Endothelial cell of umbilical vein (primary cell): Measurements from ENCODE around the gene BRWD1. TPM values are rescaled to one million over a fixed set of nuclear protein-coding genes. Genes with fewer than 3 reads are reported as not detected.

Experiments used
- BruUV-seq: library from RNA; stranded (reverse); fragments of 400-500 nt; replicated peaks from 2 replicates; lab custom pipeline; 2021; lab: Mats Ljungman, UMichigan
- CTCF ChIA-PET: fragments of 300-600, 350-600 bp; sonication (Branson Sonifier 250); formaldehyde crosslinking; loops from one replicate; lab custom pipeline; 2021; ENCODE audit warnings: antibody characterized with exemption, inconsistent platforms; lab: Charles Lee
- POLR2A ChIA-PET: fragments of 300-600, 350-600 bp; sonication (Branson Sonifier 250); formaldehyde crosslinking; loops from one replicate; lab custom pipeline; 2021; ENCODE audit warnings: antibody characterized with exemption, inconsistent platforms; lab: Charles Lee
- DNase-seq: peaks from one replicate; pipeline ENCODE4 v3.0.0-alpha.2; 2011; ENCODE audit warnings: low read depth, low spot score
- FAIRE-seq: peaks from 2 replicates; lab custom pipeline; 2011; peaks lifted over from hg19 to GRCh38; lab: Jason Lieb, UNC
- H2AFZ ChIP-seq: 2 replicates; pipeline ENCODE4 v1.6.0; 2012; ENCODE audit warnings: low read depth, low read length, control low read depth, inconsistent platforms
- H3K27ac ChIP-seq: 2 replicates; pipeline ENCODE4 v1.5.1; 2011; ENCODE audit warnings: low read depth, mild to moderate bottlenecking, control low read depth, low read length, moderate library complexity; ENCODE audit not compliant: insufficient read depth
- H3K27me3 ChIP-seq, 2 experiments: 2 replicates each; pipeline versions ENCODE4 v1.6.0 to v1.6.1; 2011; ENCODE audit warnings: low read length in 2 of 2, mixed read lengths in 1 of 2; ENCODE audit not compliant: control insufficient read depth in 2 of 2, insufficient read depth in 2 of 2
- H3K36me3 ChIP-seq, 2 experiments: 2 replicates in 1 of 2; 3 replicates in 1 of 2; pipeline ENCODE4 v1.5.1; 2011; ENCODE audit warnings: low read length in 2 of 2, mild to moderate bottlenecking in 1 of 2, moderate library complexity in 1 of 2; ENCODE audit not compliant: control insufficient read depth in 2 of 2, insufficient read depth in 2 of 2; ENCODE audit errors: extremely low read depth in 1 of 2
- H3K4me1 ChIP-seq: 3 replicates; pipeline ENCODE4 v1.5.1; 2011; ENCODE audit warnings: mild to moderate bottlenecking, low read length; ENCODE audit not compliant: control insufficient read depth, insufficient read depth; ENCODE audit errors: extremely low read depth
- H3K4me2 ChIP-seq: 2 replicates; pipeline ENCODE4 v1.6.1; 2011; ENCODE audit warnings: low read length, control low read depth, mixed read lengths; ENCODE audit not compliant: insufficient read depth
- H3K4me3 ChIP-seq, 3 experiments: fragments of 200-600 bp in 1 of 3; sonication (generic), shearing (Covaris generic) in 1 of 3; replicated peaks in 1 of 3; 2 replicates each; pipeline ENCODE4 v1.5.1; 2011 to 2016; ENCODE audit warnings: control low read depth in 3 of 3, low read length in 3 of 3, mild to moderate bottlenecking in 2 of 3, inconsistent platforms in 1 of 3, low read depth in 1 of 3, moderate library complexity in 1 of 3; ENCODE audit not compliant: insufficient read depth in 1 of 3
- H3K79me2 ChIP-seq: 2 replicates; pipeline ENCODE4 v1.6.0; 2012; ENCODE audit warnings: low read length, inconsistent platforms; ENCODE audit not compliant: control insufficient read depth, insufficient read depth
- H3K9ac ChIP-seq: replicated peaks from 2 replicates; pipeline ENCODE3; 2011; ENCODE audit warnings: low read length, control low read depth; ENCODE audit not compliant: insufficient read depth; ENCODE audit errors: extremely low read depth
- H3K9me1 ChIP-seq: replicated peaks from 3 replicates; pipeline ENCODE4 v1.6.0; 2011; ENCODE audit warnings: mild to moderate bottlenecking, low read length; ENCODE audit not compliant: control insufficient read depth, insufficient read depth; ENCODE audit errors: extremely low read depth
- H3K9me3 ChIP-seq: replicated peaks from 2 replicates; pipeline ENCODE4 v1.5.1; 2012; ENCODE audit warnings: low read length, inconsistent platforms; ENCODE audit not compliant: control insufficient read depth, insufficient read depth
- H4K20me1 ChIP-seq: replicated peaks from 2 replicates; pipeline ENCODE3; 2011; ENCODE audit warnings: mild to moderate bottlenecking, low read length; ENCODE audit not compliant: control insufficient read depth, insufficient read depth; ENCODE audit errors: extremely low read depth
- EZH2 ChIP-seq: IDR thresholded peaks from 2 replicates; pipeline ENCODE4 v1.6.1; 2012; ENCODE audit warnings: borderline replicate concordance, low read depth, mild to moderate bottlenecking, moderate library complexity, low read length, inconsistent platforms; ENCODE audit not compliant: severe bottlenecking
- FOS ChIP-seq: IDR thresholded peaks from 2 replicates; pipeline ENCODE4 v1.6.1; 2011; ENCODE audit warnings: mild to moderate bottlenecking, low read length, moderate library complexity, borderline replicate concordance; ENCODE audit not compliant: insufficient read depth
- GATA2 ChIP-seq: IDR thresholded peaks from 2 replicates; pipeline ENCODE4 v1.7.0; 2011; ENCODE audit warnings: low read depth, mild to moderate bottlenecking, moderate library complexity, mixed read lengths, low read length; ENCODE audit not compliant: insufficient read length, insufficient read depth
- JUN ChIP-seq: IDR thresholded peaks from 2 replicates; pipeline ENCODE4 v1.6.1; 2011; ENCODE audit warnings: borderline replicate concordance, low read depth; ENCODE audit not compliant: insufficient read length, insufficient read depth
- MYC ChIP-seq: IDR thresholded peaks from one replicate; pipeline ENCODE4 v1.6.1; 2011; ENCODE audit warnings: mild to moderate bottlenecking, low read depth, low read length
- POLR2A ChIP-seq: IDR thresholded peaks from 2 replicates; pipeline ENCODE4 v1.6.1; 2012; ENCODE audit warnings: low read depth, mild to moderate bottlenecking, control low read depth, low read length
- POLR2AphosphoS5 ChIP-seq: IDR thresholded peaks from 2 replicates; pipeline ENCODE4 v1.6.1; 2012; ENCODE audit warnings: low read depth, mild to moderate bottlenecking, control low read depth, low read length, moderate library complexity; ENCODE audit not compliant: insufficient read depth
- dilution Hi-C: fragments of 300-500 bp; cut with MboI; formaldehyde crosslinking; loops from one replicate; pipeline ENCODE4 v1.15.0; 2019; ENCODE audit warnings: low sequenced_read_pairs; ENCODE audit not compliant: extremely low pct_ligation_motif_present
- intact Hi-C: fragments of 100-400 bp; cut with micrococcal nuclease; formaldehyde crosslinking; loops from one replicate; pipeline ENCODE4 v1.10.0; 2022
- polyA plus RNA-seq, 4 experiments: library from polyadenylated mRNA; depleted of rRNA in 3 of 4; stranded (reverse) in 3 of 4; unstranded in 1 of 4; fragments of >200 nt; gene quantifications; 2 replicates each; pipeline versions ENCODE4 v1.2.1 to v1.2.3, GENCODE V29; 2011 to 2012; ENCODE audit warnings: missing spikeins in 1 of 4
- total RNA-seq: library from RNA; stranded (reverse); gene quantifications from 2 replicates; pipeline ENCODE4 v1.2.3, GENCODE V29; 2021
- TF ChIP-seq, protein P1 (sequence below), 2 donors: IDR thresholded peaks; 1 replicate in 1 of 2; 2 replicates in 1 of 2; pipeline ENCODE4 v1.5.1; 2011; ENCODE audit warnings: low read length in 2 of 2, mild to moderate bottlenecking in 2 of 2, moderate library complexity in 2 of 2, control low read depth in 1 of 2, inconsistent platforms in 1 of 2, low read depth in 1 of 2; ENCODE audit not compliant: insufficient read depth in 1 of 2; ENCODE audit errors: extremely low read depth in 1 of 2
- TF ChIP-seq, protein P2 (sequence below): IDR thresholded peaks from 2 replicates; pipeline ENCODE4 v1.6.1; 2011; ENCODE audit not compliant: insufficient read depth, insufficient read length

The BRWD1 gene
- total and polyA plus RNA-seq, 2 donors (not counting 3 experiments of a cell fraction or from before 2014, with no cell fraction given): 6.1 to 33.2 TPM

DNA sequence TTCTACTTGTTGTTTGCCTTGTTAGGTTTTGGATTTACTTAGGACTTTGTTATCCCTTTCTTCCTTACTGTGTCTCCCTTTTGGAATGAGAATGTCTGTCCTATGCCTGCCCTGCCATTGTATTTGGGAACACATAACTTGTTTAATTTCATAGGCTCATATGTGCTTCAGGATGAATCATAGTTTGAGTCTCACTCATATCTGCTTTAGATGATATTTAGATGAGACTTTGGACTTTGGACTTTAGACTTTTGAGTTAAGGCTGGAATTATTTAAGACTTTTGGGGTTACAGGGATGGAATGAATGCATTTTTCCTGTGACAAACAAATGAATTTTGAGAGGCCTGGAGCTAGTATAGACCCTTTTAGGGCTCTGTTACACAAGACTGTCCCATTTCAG is 163.6 kb downstream of the BRWD1 start:
- ChIA-PET POLR2A (no interaction called here), CTCF (interaction anchor here (1.3 to 1.5 kb wide), 2 partner anchors 13 to 416 kb away, joined by 3 to 5 read pairs; no protein-coding TSS in a partner anchor)
- Histone ChIP-seq H3K79me2 (no peaks in the 10 kb centered on the region), H3K4me2 (no peak overlapping the region), H3K4me1 (no peaks in the 10 kb centered on the region), H3K9ac (no peak overlapping the region), H2AFZ (no peak overlapping the region), H3K27ac (no peak overlapping the region), H4K20me1 (no peaks in the 10 kb centered on the region), H3K27me3 (peaks cover 0 to 2% of the 10 kb centered on the region in 2 experiments), H3K36me3 (no peaks in the 10 kb centered on the region), H3K9me3 (no peaks in the 10 kb centered on the region), H3K9me1 (no peaks in the 10 kb centered on the region), H3K4me3 (no peak overlapping the region)
- BruUV-seq: no TSS peak
- FAIRE-seq: no peak
- intact Hi-C loops: no loop called here
- TF ChIP-seq POLR2AphosphoS5: no peak
- no peak for TF ChIP-seq MYC
- TF ChIP-seq JUN: no peak
- DNase-seq: no peak
- dilution Hi-C loops: loop anchor here (25.0 kb wide), 1 partner anchor 413 kb away; no protein-coding TSS in a partner anchor

GRCh38 chr21:39148975-39149374 is 164.5 kb downstream of the BRWD1 start:
- no TSS peak for BruUV-seq
- Histone ChIP-seq H4K20me1 (no peaks in the 10 kb centered on the region), H3K9me3 (no peaks in the 10 kb centered on the region), H3K4me3 (no peak overlapping the region), H3K27ac (no peak overlapping the region), H3K4me1 (no peaks in the 10 kb centered on the region), H2AFZ (no peak overlapping the region), H3K4me2 (no peak overlapping the region), H3K9me1 (no peaks in the 10 kb centered on the region), H3K27me3 (peaks cover 0 to 2% of the 10 kb centered on the region in 2 experiments), H3K79me2 (no peaks in the 10 kb centered on the region), H3K9ac (no peak overlapping the region), H3K36me3 (no peaks in the 10 kb centered on the region)
- ChIA-PET CTCF (no interaction called here), POLR2A (no interaction called here)
- FAIRE-seq: no peak
- intact Hi-C loops: no loop called here
- DNase-seq: no peak
- dilution Hi-C loops: no loop called here
- TF ChIP-seq, protein P1, sequence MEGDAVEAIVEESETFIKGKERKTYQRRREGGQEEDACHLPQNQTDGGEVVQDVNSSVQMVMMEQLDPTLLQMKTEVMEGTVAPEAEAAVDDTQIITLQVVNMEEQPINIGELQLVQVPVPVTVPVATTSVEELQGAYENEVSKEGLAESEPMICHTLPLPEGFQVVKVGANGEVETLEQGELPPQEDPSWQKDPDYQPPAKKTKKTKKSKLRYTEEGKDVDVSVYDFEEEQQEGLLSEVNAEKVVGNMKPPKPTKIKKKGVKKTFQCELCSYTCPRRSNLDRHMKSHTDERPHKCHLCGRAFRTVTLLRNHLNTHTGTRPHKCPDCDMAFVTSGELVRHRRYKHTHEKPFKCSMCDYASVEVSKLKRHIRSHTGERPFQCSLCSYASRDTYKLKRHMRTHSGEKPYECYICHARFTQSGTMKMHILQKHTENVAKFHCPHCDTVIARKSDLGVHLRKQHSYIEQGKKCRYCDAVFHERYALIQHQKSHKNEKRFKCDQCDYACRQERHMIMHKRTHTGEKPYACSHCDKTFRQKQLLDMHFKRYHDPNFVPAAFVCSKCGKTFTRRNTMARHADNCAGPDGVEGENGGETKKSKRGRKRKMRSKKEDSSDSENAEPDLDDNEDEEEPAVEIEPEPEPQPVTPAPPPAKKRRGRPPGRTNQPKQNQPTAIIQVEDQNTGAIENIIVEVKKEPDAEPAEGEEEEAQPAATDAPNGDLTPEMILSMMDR (IDR thresholded peaks at IDR 0.05; ENCODE audit: extremely low read depth in 1 of 2, insufficient read depth in 1 of 2, low read depth in 1 of 2, low read length in 2 of 2): no peak
- TF ChIP-seq EZH2 (no peak), GATA2 (no peak), MYC (no peak), FOS (no peak), JUN (no peak), POLR2AphosphoS5 (no peak), POLR2A (no peak)
- TF ChIP-seq, protein P2, sequence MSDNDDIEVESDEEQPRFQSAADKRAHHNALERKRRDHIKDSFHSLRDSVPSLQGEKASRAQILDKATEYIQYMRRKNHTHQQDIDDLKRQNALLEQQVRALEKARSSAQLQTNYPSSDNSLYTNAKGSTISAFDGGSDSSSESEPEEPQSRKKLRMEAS: no peak
